Muscle of arm (tissue), 14 donors: ENCODE results near the gene TCAF2. TPM values are rescaled to one million over a fixed set of nuclear protein-coding genes. Genes with fewer than 3 reads are reported as not detected.
"Not testable (repeated sequence)": the region's sequence is repeated elsewhere in the genome, so short reads cannot be mapped to it uniquely, and the experiment has no call there.

Experiments used
- DNase-seq: peaks from one replicate; pipeline ENCODE4 v3.0.0-alpha.2; 2013
- long read RNA-seq, 11 donors: transcript quantifications; one replicate each; lab custom pipeline, GENCODE V29; 2026
- polyA plus RNA-seq, 12 donors: library from polyadenylated mRNA; unstranded; fragments of 120-200 nt; gene quantifications; one replicate each; pipeline ENCODE4 v1.2.1, GENCODE V29; 2013; ENCODE audit not compliant: insufficient read length in 12 of 12

TCAF2 gene
- polyA plus RNA-seq = 10 to 100 TPM in 8 of 12 donors, 1 to 10 TPM in 3, not detected in 1; 6.8 to 26.2 (median 13.3) TPM
- long read RNA-seq, donor 1, partial matches to known transcripts = 7 of 8 reads
- long read RNA-seq, donor 1, other reads (novel, unspliced or antisense) = 0 of 8 reads
- long read RNA-seq, donor 2 = 0 reads
- long read RNA-seq, donor 3 = 0 reads
- long read RNA-seq, donor 4, partial matches to known transcripts = 9 of 14 reads
- long read RNA-seq, donor 4, other reads (novel, unspliced or antisense) = 5 of 14 reads
- long read RNA-seq, donor 5, partial matches to known transcripts = 53 of 54 reads
- long read RNA-seq, donor 5, other reads (novel, unspliced or antisense) = 0 of 54 reads
- long read RNA-seq, donor 6 = 0 reads
- long read RNA-seq, donor 7 = 0 reads
- long read RNA-seq, donor 8 = 0 reads
- long read RNA-seq, donor 9 = 0 reads
- long read RNA-seq, donor 10 = 0 reads
- long read RNA-seq, donor 11, partial matches to known transcripts = 10 of 10 reads
- long read RNA-seq, donor 11, other reads (novel, unspliced or antisense) = 0 of 10 reads

- not testable (repeated sequence) for DNase-seq
Measured at GRCh38 chr7:143620646-143621045, at the start of gene TCAF2. Gene TCAF2, plus strand, starts transcription at chr7:143620974.

- not testable (repeated sequence) for DNase-seq
Measured at GRCh38 chr7:143571501-143571900, 49.3 kb upstream of the TCAF2 start, which contains the start of gene CTAGE15. Gene CTAGE15, plus strand, starts transcription at chr7:143571801. Its CDS starts 17 bp downstream, at chr7:143571818.

- DNase-seq = not testable (repeated sequence)
Measured at GRCh38 chr7:143588183-143588582, 32.6 kb upstream of the TCAF2 start.

GRCh38 chr7:143589897-143590296, 30.9 kb upstream of the TCAF2 start:
- not testable (repeated sequence) for DNase-seq

GRCh38 chr7:143598086-143598485, 22.7 kb upstream of the TCAF2 start:
- DNase-seq = not testable (repeated sequence)

GRCh38 chr7:143603549-143603948, 17.2 kb upstream of the TCAF2 start:
- not testable (repeated sequence) for DNase-seq

- DNase-seq = not testable (repeated sequence)
Measured at GRCh38 chr7:143606088-143606487, 14.7 kb upstream of the TCAF2 start.

- not testable (repeated sequence) for DNase-seq
Measured at GRCh38 chr7:143615545-143615944, 5.2 kb upstream of the TCAF2 start.

- not testable (repeated sequence) for DNase-seq
Measured at GRCh38 chr7:143617204-143617603, 3.6 kb upstream of the TCAF2 start.

GRCh38 chr7:143620058-143620457, 716 bp upstream of the TCAF2 start:
- DNase-seq = not testable (repeated sequence)

- DNase-seq = not testable (repeated sequence)
Measured at GRCh38 chr7:143621175-143621574, 401 bp downstream of the TCAF2 start.

- not testable (repeated sequence) for DNase-seq
Measured at GRCh38 chr7:143622130-143622529, 1.4 kb downstream of the TCAF2 start.

GRCh38 chr7:143630653-143631052, 9.9 kb downstream of the TCAF2 start:
- not testable (repeated sequence) for DNase-seq

- DNase-seq = not testable (repeated sequence)
Measured at GRCh38 chr7:143632506-143632905, 11.7 kb downstream of the TCAF2 start.

GRCh38 chr7:143633013-143633618, 12.3 kb downstream of the TCAF2 start:
- not testable (repeated sequence) for DNase-seq

GRCh38 chr7:143635364-143636240, 14.8 kb downstream of the TCAF2 start:
- DNase-seq = not testable (repeated sequence)

GRCh38 chr7:143639372-143639771, 18.6 kb downstream of the TCAF2 start:
- not testable (repeated sequence) for DNase-seq

- not testable (repeated sequence) for DNase-seq
Measured at GRCh38 chr7:143640528-143641189, 19.9 kb downstream of the TCAF2 start.

GRCh38 chr7:143646598-143646997, 25.8 kb downstream of the TCAF2 start:
- not testable (repeated sequence) for DNase-seq

GRCh38 chr7:143649902-143650301, 29.1 kb downstream of the TCAF2 start:
- DNase-seq = not testable (repeated sequence)

- DNase-seq = not testable (repeated sequence)
Measured at GRCh38 chr7:143650447-143650846, 29.7 kb downstream of the TCAF2 start.
